ENCODE measurements around the gene ENOX2.

DNA sequence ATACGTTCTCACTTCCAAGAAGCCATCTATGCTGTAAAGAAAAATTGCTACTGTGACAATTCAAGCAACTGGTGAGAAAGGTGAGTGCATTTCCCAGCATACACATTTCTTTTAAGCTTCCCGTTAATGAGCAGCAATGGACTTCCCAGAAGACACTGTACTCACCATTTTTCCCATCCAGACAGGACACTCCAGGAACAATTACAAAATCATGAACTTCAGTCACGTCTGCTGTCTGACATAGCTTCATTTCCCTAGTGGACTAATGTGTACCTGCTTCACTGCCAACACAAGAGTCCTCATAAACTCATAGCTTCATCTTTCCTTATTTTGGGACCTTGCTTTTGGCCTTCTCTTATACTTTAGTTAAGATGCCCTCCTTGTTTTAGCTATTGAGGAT is 156.9 kb downstream of the ENOX2 start:
- TF ChIP-seq POLR2A (IDR thresholded peaks at IDR 0.05; ENCODE audit: low read depth, low read length) (no peak), TAF1 (IDR thresholded peaks at IDR 0.05; ENCODE audit: low read depth, low read length) (no peak)
